H9 (cell line): ENCODE data around the gene KRT80. TPM values are rescaled to one million over a fixed set of nuclear protein-coding genes. Genes with fewer than 3 reads are reported as not detected.
A peak's percentile ranks its signal among the peaks of the same experiment; 100 is the strongest.

Experiments
- DNase-seq: peaks from one replicate; pipeline ENCODE4 v3.0.0-alpha.2; 2017
- H2AFZ ChIP-seq: one replicate; pipeline ENCODE4 v1.6.1; 2013; ENCODE audit warnings: mild to moderate bottlenecking, low read length, control low read depth, moderate library complexity
- H2AK5ac ChIP-seq: 2 replicates; pipeline ENCODE4 v1.6.1; 2013; ENCODE audit warnings: low read length, control low read depth, mixed read lengths; ENCODE audit not compliant: insufficient read length
- H2BK120ac ChIP-seq: one replicate; pipeline ENCODE4 v1.6.1; 2013; ENCODE audit warnings: low read depth, mild to moderate bottlenecking, low read length, control low read depth, inconsistent platforms; ENCODE audit not compliant: poor library complexity, severe bottlenecking
- H2BK12ac ChIP-seq: 2 replicates; pipeline ENCODE4 v1.6.1; 2013; ENCODE audit warnings: low read length, control low read depth, mixed read lengths, low read depth; ENCODE audit not compliant: insufficient read length
- H2BK15ac ChIP-seq: 2 replicates; pipeline ENCODE4 v1.6.1; 2013; ENCODE audit warnings: low read depth, low read length, control low read depth
- H2BK20ac ChIP-seq: one replicate; pipeline ENCODE4 v1.6.1; 2013; ENCODE audit warnings: low read depth, mild to moderate bottlenecking, low read length, control low read depth, inconsistent platforms; ENCODE audit not compliant: poor library complexity, severe bottlenecking
- H2BK5ac ChIP-seq: 2 replicates; pipeline ENCODE4 v1.6.1; 2013; ENCODE audit warnings: low read length, control low read depth, mixed read lengths; ENCODE audit not compliant: insufficient read length
- H3K14ac ChIP-seq: 2 replicates; pipeline ENCODE4 v1.6.1; 2013; ENCODE audit warnings: low read length, control low read depth; ENCODE audit not compliant: insufficient read depth
- H3K18ac ChIP-seq: 2 replicates; pipeline ENCODE4 v1.6.1; 2013; ENCODE audit warnings: low read depth, mild to moderate bottlenecking, mixed read lengths, low read length, control low read depth; ENCODE audit not compliant: insufficient read length
- H3K23ac ChIP-seq: 2 replicates; pipeline ENCODE4 v1.6.1; 2013; ENCODE audit warnings: low read length, control low read depth, mixed read lengths, low read depth; ENCODE audit not compliant: insufficient read length
- H3K23me2 ChIP-seq: 2 replicates; pipeline ENCODE4 v1.6.1; 2013; ENCODE audit warnings: low read depth, mild to moderate bottlenecking, mixed read lengths, low read length, control low read depth; ENCODE audit not compliant: insufficient read length, poor library complexity, severe bottlenecking
- H3K27ac ChIP-seq: 2 replicates; pipeline ENCODE4 v1.5.1; 2013; ENCODE audit warnings: low read length, control low read depth, mixed read lengths, low read depth; ENCODE audit not compliant: insufficient read length
- H3K27me3 ChIP-seq: 2 replicates; pipeline ENCODE4 v1.6.1; 2013; ENCODE audit warnings: low read length, control low read depth, inconsistent platforms; ENCODE audit not compliant: insufficient read depth
- H3K4ac ChIP-seq: 2 replicates; pipeline ENCODE4 v1.6.1; 2013; ENCODE audit warnings: low read depth, mild to moderate bottlenecking, control low read depth, inconsistent platforms, low read length, moderate library complexity
- H3K4me1 ChIP-seq: 2 replicates; pipeline ENCODE4 v1.6.1; 2013; ENCODE audit warnings: low read length, control low read depth, inconsistent platforms; ENCODE audit not compliant: insufficient read depth
- H3K4me2 ChIP-seq: 2 replicates; pipeline ENCODE4 v1.6.1; 2013; ENCODE audit warnings: low read length, control low read depth, mixed read lengths; ENCODE audit not compliant: insufficient read length, insufficient read depth
- H3K56ac ChIP-seq: 2 replicates; pipeline ENCODE4 v1.6.1; 2013; ENCODE audit warnings: low read depth, mild to moderate bottlenecking, mixed read lengths, low read length, control low read depth; ENCODE audit not compliant: insufficient read length
- H3K79me1 ChIP-seq: 2 replicates; pipeline ENCODE4 v1.6.1; 2013; ENCODE audit warnings: low read depth, mild to moderate bottlenecking, moderate library complexity, low read length, control low read depth, inconsistent platforms; ENCODE audit not compliant: insufficient read depth, poor library complexity, severe bottlenecking
- H3K79me2 ChIP-seq: 2 replicates; pipeline ENCODE4 v1.6.1; 2013; ENCODE audit warnings: low read length, control low read depth, inconsistent platforms; ENCODE audit not compliant: insufficient read depth
- H3K9ac ChIP-seq: 2 replicates; pipeline ENCODE4 v1.6.1; 2013; ENCODE audit warnings: low read length, control low read depth, mixed read lengths; ENCODE audit not compliant: insufficient read length; ENCODE audit errors: extremely low read depth
- H3K9me3 ChIP-seq: one replicate; pipeline ENCODE4 v1.6.1; 2013; ENCODE audit warnings: low read depth, low read length, inconsistent platforms; ENCODE audit not compliant: control insufficient read depth
- H3T11ph ChIP-seq: one replicate; pipeline ENCODE4 v1.6.1; 2013; ENCODE audit warnings: mild to moderate bottlenecking, low read length, control low read depth, inconsistent platforms
- H4K20me1 ChIP-seq: one replicate; pipeline ENCODE4 v1.6.1; 2013; ENCODE audit not compliant: control insufficient read depth, insufficient read length, insufficient read depth
- H4K5ac ChIP-seq: 2 replicates; pipeline ENCODE4 v1.6.1; 2013; ENCODE audit warnings: low read depth, mild to moderate bottlenecking, mixed read lengths, low read length, control low read depth; ENCODE audit not compliant: insufficient read length
- H4K8ac ChIP-seq: replicated peaks from 2 replicates; pipeline ENCODE4 v1.6.1; 2013; ENCODE audit warnings: low read length, control low read depth, mixed read lengths, low read depth; ENCODE audit not compliant: insufficient read length
- H4K91ac ChIP-seq: 2 replicates; pipeline ENCODE4 v1.6.1; 2013; ENCODE audit warnings: low read depth, mild to moderate bottlenecking, moderate library complexity, mixed read lengths, low read length, control low read depth; ENCODE audit not compliant: insufficient read length
- H3K27ac Mint-ChIP-seq, 3 experiments: 2 replicates in 2 of 3; 3 replicates in 1 of 3; pipeline ENCODE4 v1.8.0; 2020 to 2021; ENCODE audit warnings: mixed read lengths in 3 of 3, mild to moderate bottlenecking in 1 of 3, moderate library complexity in 1 of 3
- H3K27me3 Mint-ChIP-seq: 2 replicates; pipeline ENCODE4 v1.8.0; 2021; ENCODE audit warnings: low read depth, mild to moderate bottlenecking, moderate library complexity, mixed read lengths
- H3K36me3 Mint-ChIP-seq, 3 experiments: 2 replicates in 2 of 3; 3 replicates in 1 of 3; pipeline ENCODE4 v1.8.0; 2020 to 2021; ENCODE audit warnings: low read depth in 3 of 3, mixed read lengths in 3 of 3; ENCODE audit not compliant: insufficient read depth in 1 of 3
- H3K4me1 Mint-ChIP-seq, 2 experiments: 2 replicates each; pipeline ENCODE4 v1.8.0; 2020; ENCODE audit warnings: mixed read lengths in 2 of 2
- H3K4me3 Mint-ChIP-seq, 2 experiments: 2 replicates in 1 of 2; 3 replicates in 1 of 2; pipeline ENCODE4 v1.8.0; 2020 to 2021; ENCODE audit warnings: mild to moderate bottlenecking in 2 of 2, mixed read lengths in 2 of 2, moderate library complexity in 1 of 2
- H3K9me3 Mint-ChIP-seq, 2 experiments: 2 replicates in 1 of 2; 3 replicates in 1 of 2; pipeline ENCODE4 v1.8.0; 2020; ENCODE audit warnings: mild to moderate bottlenecking in 2 of 2, mixed read lengths in 2 of 2, moderate library complexity in 1 of 2
- CTCF ChIP-seq: fragments of 200-600 bp; sonication (generic); conservative IDR thresholded peaks from 3 replicates; pipeline ENCODE4 v1.8.0; 2021; ENCODE audit warnings: antibody characterized with exemption, mild to moderate bottlenecking
- WGBS: extraction: QIAGEN DNeasy Blood & Tissue Kit; methylation state at CpG from one replicate; pipeline ENCODE4 v1.1.7; 2013; ENCODE audit warnings: missing lambda C conversion rate, low lambda C conversion rate, mixed read lengths; ENCODE audit not compliant: insufficient read length; ENCODE audit errors: extremely low coverage; 5-methylcytosine and 5-hydroxymethylcytosine counted together
- total RNA-seq: library from RNA; stranded (reverse); gene quantifications from 2 replicates; pipeline ENCODE4 v1.2.1, GENCODE V29; 2021

Gene KRT80
- total RNA-seq, 1 experiment from 2014 or later = not detected

- Histone ChIP-seq H2BK120ac (no peak overlapping the region), H3K14ac (no peak overlapping the region), H2BK15ac (no peak overlapping the region), H2BK12ac (no peak overlapping the region), H4K20me1 (no peaks in the 10 kb centered on the region), H3T11ph (no peak overlapping the region), H3K27me3 (no peaks in the 10 kb centered on the region), H3K23me2 (no peaks in the 10 kb centered on the region), H4K8ac (no peak overlapping the region), H3K79me2 (no peaks in the 10 kb centered on the region), H4K5ac (no peak overlapping the region), H2BK20ac (no peak overlapping the region), H2BK5ac (no peak overlapping the region), H3K4me2 (no peak overlapping the region), H2AFZ (no peak overlapping the region), H3K79me1 (no peaks in the 10 kb centered on the region), H3K4me1 (peaks cover 3% of the 10 kb centered on the region; the same call in 1 of the 2 replicates), H3K18ac (no peak overlapping the region), H2AK5ac (no peak overlapping the region), H4K91ac (no peak overlapping the region), H3K9ac (no peak overlapping the region), H3K4ac (no peak overlapping the region), H3K23ac (no peak overlapping the region), H3K56ac (no peak overlapping the region), H3K27ac (no peak overlapping the region), H3K9me3 (no peaks in the 10 kb centered on the region)
- Mint-ChIP-seq H3K36me3 (no peaks in the 10 kb centered on the region; a peak in 1 of 7 replicates), H3K4me1 (peaks cover 8 to 33% of the 10 kb centered on the region in 2 experiments), H3K4me3 (no peak overlapping the region), H3K9me3 (no peaks in the 10 kb centered on the region), H3K27ac (peak overlapping the region in 1 of 3 experiments; percentile 78; a peak in 1 of 7 replicates), H3K27me3 (peaks cover 7% of the 10 kb centered on the region)
- TF ChIP-seq CTCF = no peak
- WGBS = 100% methylated on average over 2 of the region's 4 CpGs
- no peak for DNase-seq
Measured at GRCh38 chr12:52205612-52206303, 13.9 kb upstream of the KRT80 start.
